Activated gamma-delta T cell treated with anti-CD3 and anti-CD28 coated beads, Interleukin-2, amount 50 U/mL, for 16 hours (primary cell): ENCODE results near the gene RIMBP2.

ENCODE experiments used
- DNase-seq: peaks from one replicate; pipeline ENCODE4 v3.0.0-alpha.2; 2020; ENCODE audit warnings: low read depth

Gene RIMBP2

GRCh38 chr12:130438711-130439110, 277.4 kb downstream of the RIMBP2 start:
- no peak for DNase-seq

- DNase-seq = no peak
Observed at GRCh38 chr12:130438243-130438620, 277.9 kb downstream of the RIMBP2 start.

- no peak for DNase-seq
Observed at GRCh38 chr12:130437555-130438242, 278.4 kb downstream of the RIMBP2 start.

GRCh38 chr12:130436741-130437501, 279.2 kb downstream of the RIMBP2 start:
- DNase-seq = no peak

- DNase-seq = no peak
Observed at GRCh38 chr12:130435826-130436225, 280.3 kb downstream of the RIMBP2 start.

GRCh38 chr12:130435331-130435730, 280.8 kb downstream of the RIMBP2 start:
- no peak for DNase-seq

- DNase-seq = no peak
Observed at GRCh38 chr12:130434560-130434959, 281.5 kb downstream of the RIMBP2 start.

GRCh38 chr12:130433834-130434233, 282.3 kb downstream of the RIMBP2 start:
- no peak for DNase-seq

GRCh38 chr12:130433411-130433810, 282.7 kb downstream of the RIMBP2 start:
- DNase-seq = no peak

- no peak for DNase-seq
Observed at GRCh38 chr12:130431176-130431575, 284.9 kb downstream of the RIMBP2 start.

GRCh38 chr12:130429656-130430505, 286.2 kb downstream of the RIMBP2 start:
- no peak for DNase-seq

GRCh38 chr12:130428116-130428515, 288.0 kb downstream of the RIMBP2 start:
- DNase-seq = no peak

- no peak for DNase-seq
Observed at GRCh38 chr12:130427381-130427887, 288.7 kb downstream of the RIMBP2 start.

GRCh38 chr12:130425698-130426245, 290.3 kb downstream of the RIMBP2 start:
- DNase-seq = no peak

- no peak for DNase-seq
Observed at GRCh38 chr12:130424858-130425697, 291.0 kb downstream of the RIMBP2 start.

- DNase-seq = no peak
Observed at GRCh38 chr12:130423991-130424857, 291.9 kb downstream of the RIMBP2 start.

- no peak for DNase-seq
Observed at GRCh38 chr12:130423136-130423535, 293.0 kb downstream of the RIMBP2 start.

- no peak for DNase-seq
Observed at GRCh38 chr12:130422676-130423075, 293.4 kb downstream of the RIMBP2 start.

GRCh38 chr12:130421896-130422295, 294.2 kb downstream of the RIMBP2 start:
- DNase-seq = no peak

GRCh38 chr12:130420071-130420470, 296.0 kb downstream of the RIMBP2 start:
- no peak for DNase-seq
